HCT116 (cell line): ENCODE measurements around the gene BRINP1. TPM values are rescaled to one million over a fixed set of nuclear protein-coding genes. Genes with fewer than 3 reads are reported as not detected.

Source experiments
- ATAC-seq: fragments of 200-7000 bp; cut with Tn5 transposase; 2 replicates; pipeline ENCODE4 v1.9.1; 2020; ENCODE audit warnings: mild to moderate bottlenecking, moderate library complexity
- BruUV-seq: library from RNA; stranded (reverse); fragments of 400-500 nt; replicated peaks from 2 replicates; lab custom pipeline; 2021; lab: Mats Ljungman, UMichigan
- CTCF ChIA-PET: fragments of 300-600 bp; sonication (Branson Sonifier 250); formaldehyde crosslinking; loops from one replicate; lab custom pipeline; 2021; ENCODE audit warnings: antibody characterized with exemption; lab: Charles Lee
- POLR2A ChIA-PET: fragments of 300-600, 350-600 bp; sonication (Branson Sonifier 250); formaldehyde crosslinking; loops from one replicate; lab custom pipeline; 2021; ENCODE audit warnings: antibody characterized with exemption; lab: Charles Lee
- RAD21 ChIA-PET, 2 experiments: fragments of 300-600 bp; sonication (Branson Sonifier 250); formaldehyde crosslinking; loops; one replicate each; lab custom pipeline; 2023; ENCODE audit warnings: low total read pairs in 2 of 2; ENCODE audit not compliant: uncharacterized antibody in 2 of 2, unreplicated experiment in 2 of 2, low non-redundant PET in 1 of 2; lab: Charles Lee
- DNase-seq: peaks from one replicate; pipeline ENCODE4 v3.0.0-alpha.2; 2010; ENCODE audit warnings: low read depth, low spot score
- H2AFZ ChIP-seq: fragments of 200-600 bp; shearing (Covaris generic), sonication (generic); 2 replicates; pipeline ENCODE4 v1.6.1; 2017; ENCODE audit warnings: low read depth, mixed run types, mixed read lengths, antibody characterized with exemption, low read length; ENCODE audit not compliant: poor library complexity, severe bottlenecking
- H3K27ac ChIP-seq: 2 replicates; pipeline ENCODE4 v1.5.1; 2012; ENCODE audit warnings: low read depth, low read length
- H3K27me3 ChIP-seq: fragments of 200-600 bp; sonication (generic); 2 replicates; pipeline ENCODE4 v1.6.1; 2016; ENCODE audit warnings: mixed run types, low read length, mixed read lengths; ENCODE audit not compliant: insufficient read depth
- H3K36me3 ChIP-seq, 2 experiments: fragments of 200-500 bp in 1 of 2; fragments of 200-600 bp in 1 of 2; sonication (Bioruptor generic) in 1 of 2; sonication (generic) in 1 of 2; 2 replicates each; pipeline versions ENCODE4 v1.5.1 to v1.6.1; 2014 to 2016; ENCODE audit warnings: low read length in 2 of 2, inconsistent platforms in 1 of 2, mixed read lengths in 1 of 2, mixed run types in 1 of 2; ENCODE audit not compliant: insufficient read depth in 2 of 2, control insufficient read depth in 1 of 2
- H3K4me1 ChIP-seq, 2 experiments: fragments of 200-600 bp in 1 of 2; sonication (generic) in 1 of 2; 2 replicates each; pipeline versions ENCODE4 v1.5.1 to v1.6.1; 2012 to 2017; ENCODE audit warnings: low read length in 2 of 2, inconsistent platforms in 1 of 2, mild to moderate bottlenecking in 1 of 2, mixed read lengths in 1 of 2, mixed run types in 1 of 2, moderate library complexity in 1 of 2; ENCODE audit not compliant: insufficient read depth in 2 of 2, control insufficient read depth in 1 of 2
- H3K4me2 ChIP-seq: fragments of 200-600 bp; sonication (generic); 2 replicates; pipeline ENCODE4 v1.6.1; 2017; ENCODE audit warnings: mixed run types, low read length, mixed read lengths
- H3K4me3 ChIP-seq, 2 experiments: fragments of 200-600 bp in 1 of 2; sonication (generic) in 1 of 2; replicated peaks in 1 of 2; 2 replicates each; pipeline ENCODE4 v1.5.1; 2011 to 2016; ENCODE audit warnings: low read length in 2 of 2, control low read depth in 1 of 2, low read depth in 1 of 2, mild to moderate bottlenecking in 1 of 2, mixed read lengths in 1 of 2, mixed run types in 1 of 2
- H3K79me2 ChIP-seq: fragments of 200-600 bp; sonication (generic); 2 replicates; pipeline ENCODE4 v1.6.1; 2017; ENCODE audit warnings: mild to moderate bottlenecking, mixed run types, low read length, moderate library complexity, mixed read lengths; ENCODE audit not compliant: insufficient read depth
- H3K9ac ChIP-seq: fragments of 200-600 bp; sonication (generic); 2 replicates; pipeline ENCODE4 v1.6.1; 2016; ENCODE audit warnings: low read length, mixed read lengths
- H3K9me2 ChIP-seq: fragments of 200-600 bp; sonication (generic), shearing (Covaris generic); 2 replicates; pipeline ENCODE4 v1.6.1; 2017; ENCODE audit warnings: mixed run types, mild to moderate bottlenecking, moderate library complexity; ENCODE audit not compliant: insufficient read depth
- H3K9me3 ChIP-seq, 2 experiments: fragments of 200-500 bp in 1 of 2; fragments of 200-600 bp in 1 of 2; sonication (Bioruptor generic) in 1 of 2; sonication (generic) in 1 of 2; 2 replicates each; pipeline ENCODE4 v1.6.1; 2014 to 2017; ENCODE audit warnings: low read length in 2 of 2, mixed read lengths in 2 of 2, inconsistent platforms in 1 of 2, low read depth in 1 of 2, mild to moderate bottlenecking in 1 of 2, mixed run types in 1 of 2, moderate library complexity in 1 of 2; ENCODE audit not compliant: control insufficient read depth in 1 of 2, insufficient read depth in 1 of 2
- H4K20me1 ChIP-seq: fragments of 200-600 bp; sonication (generic), shearing (Covaris generic); 2 replicates; pipeline ENCODE4 v1.6.1; 2017; ENCODE audit warnings: mixed run types, mild to moderate bottlenecking, moderate library complexity; ENCODE audit not compliant: insufficient read depth
- ATF3 ChIP-seq: IDR thresholded peaks from 2 replicates; pipeline ENCODE4 v1.6.1; 2012
- CEBPB ChIP-seq: IDR thresholded peaks from 2 replicates; pipeline ENCODE4 v1.6.1; 2012; ENCODE audit warnings: low read depth
- EGR1 ChIP-seq: IDR thresholded peaks from 2 replicates; pipeline ENCODE4 v1.6.1; 2012; ENCODE audit warnings: low read depth
- ELF1 ChIP-seq: IDR thresholded peaks from 2 replicates; pipeline ENCODE4 v1.6.1; 2012; ENCODE audit warnings: low read depth, borderline replicate concordance
- EZH2 ChIP-seq: fragments of 200-600 bp; sonication (generic); IDR thresholded peaks from 2 replicates; pipeline ENCODE4 v1.6.1; 2017; ENCODE audit warnings: antibody characterized with exemption, mixed run types
- EZH2phosphoT487 ChIP-seq: fragments of 200-600 bp; IDR thresholded peaks from 2 replicates; pipeline ENCODE4 v1.6.1; 2018; ENCODE audit warnings: antibody characterized with exemption, borderline replicate concordance
- FOSL1 ChIP-seq: IDR thresholded peaks from 2 replicates; pipeline ENCODE4 v1.6.1; 2012; ENCODE audit warnings: low read depth
- JUND ChIP-seq: IDR thresholded peaks from 2 replicates; pipeline ENCODE4 v1.6.1; 2012
- POLR2A ChIP-seq: IDR thresholded peaks from 2 replicates; pipeline ENCODE4 v1.7.0; 2011; ENCODE audit warnings: borderline replicate concordance; ENCODE audit not compliant: insufficient read depth, insufficient read length; ENCODE audit errors: extremely low read depth
- SIN3A ChIP-seq: IDR thresholded peaks from 2 replicates; pipeline ENCODE4 v1.6.1; 2012; ENCODE audit warnings: low read depth
- SP1 ChIP-seq: IDR thresholded peaks from 2 replicates; pipeline ENCODE4 v1.6.1; 2012; ENCODE audit warnings: low read depth
- TCF7L2 ChIP-seq: IDR thresholded peaks from 2 replicates; pipeline ENCODE4 v1.7.0; 2011; ENCODE audit warnings: borderline replicate concordance, inconsistent platforms; ENCODE audit not compliant: insufficient read depth, insufficient read length; ENCODE audit errors: extremely low read depth
- YY1 ChIP-seq: IDR thresholded peaks from 2 replicates; pipeline ENCODE4 v1.6.1; 2011; ENCODE audit warnings: low read length, low read depth, moderate library complexity, mild to moderate bottlenecking; ENCODE audit not compliant: insufficient replicate concordance; ENCODE audit errors: extremely low read depth
- ZBTB33 ChIP-seq: IDR thresholded peaks from 2 replicates; pipeline ENCODE4 v1.6.1; 2011; ENCODE audit warnings: mild to moderate bottlenecking, low read length, moderate library complexity; ENCODE audit not compliant: insufficient replicate concordance; ENCODE audit errors: extremely low read depth
- ZFX ChIP-seq: fragments of 450-650 bp; IDR thresholded peaks from 2 replicates; pipeline ENCODE4 v1.6.1; 2017
- ZNF274 ChIP-seq: fragments of 200-500 bp; sonication (Bioruptor generic); IDR thresholded peaks from 2 replicates; pipeline ENCODE4 v1.6.1; 2014; ENCODE audit warnings: mild to moderate bottlenecking, low read depth, low read length, inconsistent platforms
- intact Hi-C: fragments of 100-400 bp; cut with micrococcal nuclease; formaldehyde crosslinking; loops from 2 replicates; pipeline ENCODE4 v1.10.0; 2022
- total RNA-seq: library from RNA; stranded (reverse); gene quantifications from one replicate; pipeline ENCODE4 v1.2.1, GENCODE V29; 2021; ENCODE audit not compliant: unreplicated experiment
- TF ChIP-seq, protein P1 (sequence below): IDR thresholded peaks from 2 replicates; pipeline ENCODE4 v1.6.1; 2012; ENCODE audit warnings: low read depth
- TF ChIP-seq, protein P2 (sequence below), 3 experiments: fragments of 200-600 bp in 1 of 3; sonication (generic) in 1 of 3; IDR thresholded peaks in 2 of 3; conservative IDR thresholded peaks in 1 of 3; 2 replicates each; pipeline ENCODE4 v1.5.1; 2012 to 2017; ENCODE audit warnings: low read depth in 2 of 3, low read length in 2 of 3, antibody characterized with exemption in 1 of 3, borderline replicate concordance in 1 of 3, control low read depth in 1 of 3, mild to moderate bottlenecking in 1 of 3, mixed read lengths in 1 of 3, mixed run types in 1 of 3, moderate library complexity in 1 of 3; ENCODE audit not compliant: insufficient read depth in 1 of 3

The BRINP1 gene
- total RNA-seq, 1 experiment from 2014 or later = not detected

DNA sequence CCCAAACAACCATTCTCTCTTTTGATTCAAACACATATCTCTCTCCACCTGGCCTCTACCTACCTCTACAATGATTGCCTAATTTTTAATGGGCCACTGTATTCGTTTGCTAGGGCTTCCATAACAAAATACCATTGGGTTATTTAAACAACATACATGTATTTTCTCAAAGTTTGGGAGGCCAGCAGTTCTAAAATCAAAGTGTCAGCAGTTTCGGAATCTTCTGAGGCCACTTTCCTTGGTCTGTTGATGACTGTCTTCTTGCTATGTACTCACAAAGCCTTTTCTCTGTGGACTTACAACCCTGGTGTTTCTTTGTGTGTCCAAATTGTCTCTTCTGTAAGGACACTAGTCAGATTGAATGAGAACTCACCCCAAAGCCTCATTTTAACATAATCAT lies 214.7 kb downstream of the BRINP1 start:
- no peak for ATAC-seq
- intact Hi-C loops = no loop called here
- H3K9me3 ChIP-seq = peaks cover 14 to 17% of the 10 kb centered on the region in 2 experiments; a peak in 2 of 4 replicates

More for the DNA sequence above, 214.7 kb downstream of the BRINP1 start:
- TF ChIP-seq ELF1 (no peak), ZFX (no peak), SP1 (no peak), POLR2A (no peak), ATF3 (no peak), TCF7L2 (no peak), SIN3A (no peak), ZNF274 (no peak), EZH2phosphoT487 (no peak), JUND (no peak), YY1 (no peak), ZBTB33 (no peak), EGR1 (no peak), CEBPB (no peak), EZH2 (no peak), FOSL1 (no peak)
- TF ChIP-seq, protein P1, sequence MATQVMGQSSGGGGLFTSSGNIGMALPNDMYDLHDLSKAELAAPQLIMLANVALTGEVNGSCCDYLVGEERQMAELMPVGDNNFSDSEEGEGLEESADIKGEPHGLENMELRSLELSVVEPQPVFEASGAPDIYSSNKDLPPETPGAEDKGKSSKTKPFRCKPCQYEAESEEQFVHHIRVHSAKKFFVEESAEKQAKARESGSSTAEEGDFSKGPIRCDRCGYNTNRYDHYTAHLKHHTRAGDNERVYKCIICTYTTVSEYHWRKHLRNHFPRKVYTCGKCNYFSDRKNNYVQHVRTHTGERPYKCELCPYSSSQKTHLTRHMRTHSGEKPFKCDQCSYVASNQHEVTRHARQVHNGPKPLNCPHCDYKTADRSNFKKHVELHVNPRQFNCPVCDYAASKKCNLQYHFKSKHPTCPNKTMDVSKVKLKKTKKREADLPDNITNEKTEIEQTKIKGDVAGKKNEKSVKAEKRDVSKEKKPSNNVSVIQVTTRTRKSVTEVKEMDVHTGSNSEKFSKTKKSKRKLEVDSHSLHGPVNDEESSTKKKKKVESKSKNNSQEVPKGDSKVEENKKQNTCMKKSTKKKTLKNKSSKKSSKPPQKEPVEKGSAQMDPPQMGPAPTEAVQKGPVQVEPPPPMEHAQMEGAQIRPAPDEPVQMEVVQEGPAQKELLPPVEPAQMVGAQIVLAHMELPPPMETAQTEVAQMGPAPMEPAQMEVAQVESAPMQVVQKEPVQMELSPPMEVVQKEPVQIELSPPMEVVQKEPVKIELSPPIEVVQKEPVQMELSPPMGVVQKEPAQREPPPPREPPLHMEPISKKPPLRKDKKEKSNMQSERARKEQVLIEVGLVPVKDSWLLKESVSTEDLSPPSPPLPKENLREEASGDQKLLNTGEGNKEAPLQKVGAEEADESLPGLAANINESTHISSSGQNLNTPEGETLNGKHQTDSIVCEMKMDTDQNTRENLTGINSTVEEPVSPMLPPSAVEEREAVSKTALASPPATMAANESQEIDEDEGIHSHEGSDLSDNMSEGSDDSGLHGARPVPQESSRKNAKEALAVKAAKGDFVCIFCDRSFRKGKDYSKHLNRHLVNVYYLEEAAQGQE = no peak
- TF ChIP-seq, protein P2, sequence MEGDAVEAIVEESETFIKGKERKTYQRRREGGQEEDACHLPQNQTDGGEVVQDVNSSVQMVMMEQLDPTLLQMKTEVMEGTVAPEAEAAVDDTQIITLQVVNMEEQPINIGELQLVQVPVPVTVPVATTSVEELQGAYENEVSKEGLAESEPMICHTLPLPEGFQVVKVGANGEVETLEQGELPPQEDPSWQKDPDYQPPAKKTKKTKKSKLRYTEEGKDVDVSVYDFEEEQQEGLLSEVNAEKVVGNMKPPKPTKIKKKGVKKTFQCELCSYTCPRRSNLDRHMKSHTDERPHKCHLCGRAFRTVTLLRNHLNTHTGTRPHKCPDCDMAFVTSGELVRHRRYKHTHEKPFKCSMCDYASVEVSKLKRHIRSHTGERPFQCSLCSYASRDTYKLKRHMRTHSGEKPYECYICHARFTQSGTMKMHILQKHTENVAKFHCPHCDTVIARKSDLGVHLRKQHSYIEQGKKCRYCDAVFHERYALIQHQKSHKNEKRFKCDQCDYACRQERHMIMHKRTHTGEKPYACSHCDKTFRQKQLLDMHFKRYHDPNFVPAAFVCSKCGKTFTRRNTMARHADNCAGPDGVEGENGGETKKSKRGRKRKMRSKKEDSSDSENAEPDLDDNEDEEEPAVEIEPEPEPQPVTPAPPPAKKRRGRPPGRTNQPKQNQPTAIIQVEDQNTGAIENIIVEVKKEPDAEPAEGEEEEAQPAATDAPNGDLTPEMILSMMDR (IDR thresholded peaks at IDR 0.05 in 2 of 3, conservative IDR thresholded peaks at IDR 0.05 in 1 of 3; ENCODE audit: borderline replicate concordance in 1 of 3, insufficient read depth in 1 of 3, low read depth in 2 of 3, low read length in 2 of 3) = no peak
- Histone ChIP-seq H4K20me1 (no peaks in the 10 kb centered on the region), H3K4me3 (no peak overlapping the region), H3K36me3 (no peaks in the 10 kb centered on the region), H3K27ac (no peak overlapping the region), H3K4me1 (no peaks in the 10 kb centered on the region), H3K4me2 (no peak overlapping the region), H3K9me2 (no peaks in the 10 kb centered on the region), H3K79me2 (no peaks in the 10 kb centered on the region), H2AFZ (no peak overlapping the region), H3K27me3 (no peaks in the 10 kb centered on the region), H3K9ac (no peak overlapping the region)
- no peak for DNase-seq
- ChIA-PET RAD21 (no interaction called here), POLR2A (no interaction called here), CTCF (no interaction called here)
- BruUV-seq = no TSS peak
